Measurements from ENCODE around the gene LPO.

The LPO gene

DNA sequence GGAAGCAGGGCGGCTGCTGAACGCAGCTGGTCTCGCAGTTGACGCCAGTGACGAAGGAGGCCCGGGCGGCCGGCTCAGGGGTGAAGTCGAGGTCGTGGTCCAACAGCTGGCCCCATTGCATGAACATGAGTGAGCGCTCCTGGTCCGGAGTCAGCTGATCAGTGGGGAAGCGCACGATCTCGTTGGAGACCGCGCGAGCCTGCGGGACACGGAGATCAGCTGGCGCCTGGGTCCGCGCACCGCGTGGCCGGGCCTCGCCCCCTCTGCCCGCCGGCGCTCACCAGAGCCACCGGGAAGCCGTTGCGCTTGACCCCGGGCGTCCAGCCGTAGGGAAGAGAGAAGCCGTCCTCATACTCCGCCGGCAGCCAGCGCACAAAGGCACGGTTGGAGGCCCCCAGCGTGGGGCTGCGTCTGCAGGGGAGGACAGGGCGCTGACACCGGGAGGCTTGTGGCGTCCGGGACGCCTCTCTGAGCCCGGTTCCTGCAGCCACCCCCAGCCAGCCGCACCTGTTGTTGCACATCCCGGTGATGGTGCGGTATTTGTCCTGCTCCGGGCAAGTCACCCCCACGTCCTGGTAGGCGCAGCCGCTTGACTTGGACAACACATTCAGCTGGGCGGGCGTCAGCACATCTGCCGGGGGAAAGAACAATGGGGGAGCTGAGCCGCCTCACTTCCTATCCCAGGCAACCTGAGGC, 40.8 kb downstream of the LPO start:
- Histone ChIP-seq H3K4me1 (ENCODE audit: control insufficient read depth, insufficient read depth, low read length) (peaks cover 7% of the 10 kb centered on the region), H3K27me3 (ENCODE audit: control insufficient read depth in 1 of 2, insufficient read depth in 2 of 2, low read length in 2 of 2) (peaks cover 9 to 15% of the 10 kb centered on the region in 2 donors), H3K9me3 (ENCODE audit: control insufficient read depth in 2 of 2, low read length in 2 of 2) (no peaks in the 10 kb centered on the region), H3K4me3 (ENCODE audit: low read length in 2 of 2) (peak overlapping the region in 1 of 2 donors; percentile 52), H3K27ac (ENCODE audit: low read length) (no peak overlapping the region), H3K36me3 (ENCODE audit: control insufficient read depth in 2 of 2, insufficient read depth in 2 of 2, low read length in 2 of 2) (no peaks in the 10 kb centered on the region), H3K9ac (ENCODE audit: low read length in 2 of 2) (no peak overlapping the region)

DNA sequence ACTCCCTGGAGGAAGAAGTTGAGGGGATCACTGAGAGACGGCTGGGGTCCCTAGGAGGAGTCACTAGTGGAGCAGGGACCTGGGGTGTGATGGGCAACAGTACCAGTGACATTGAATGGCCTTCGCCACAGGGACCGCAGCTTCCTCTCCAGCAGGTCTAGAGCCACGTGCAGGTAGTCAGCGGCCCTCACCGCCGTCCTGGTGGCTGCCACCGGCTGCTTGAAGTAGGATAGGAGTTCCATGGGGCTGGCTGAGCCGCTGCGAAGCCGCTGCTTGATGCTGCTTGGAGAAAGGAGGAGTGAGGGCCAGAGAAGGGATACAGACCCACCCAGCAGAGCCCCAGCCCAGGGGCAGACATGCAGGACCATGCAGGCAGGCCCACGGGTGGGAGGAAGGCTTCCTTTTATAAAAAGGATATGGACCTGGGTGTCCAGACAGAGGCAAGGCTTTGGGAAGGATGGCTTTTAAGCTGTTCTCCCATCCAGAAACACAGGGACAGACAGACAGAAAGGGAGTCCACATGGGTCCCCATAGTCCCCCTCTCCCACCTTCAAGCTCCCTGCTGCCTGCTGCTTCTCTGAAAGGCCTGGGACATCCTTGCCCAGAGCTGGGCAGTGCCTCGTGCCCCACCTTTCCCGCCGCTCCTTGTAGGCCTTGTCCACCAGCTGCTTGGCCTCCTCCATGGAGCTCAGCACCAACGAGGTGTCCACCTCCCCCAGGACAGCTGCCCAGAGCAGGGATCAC, 41.5 kb downstream of the LPO start:
- Histone ChIP-seq H3K4me3 (ENCODE audit: low read length in 2 of 2) (peak overlapping the region in 1 of 2 donors; percentile 52), H3K9me3 (ENCODE audit: control insufficient read depth in 2 of 2, low read length in 2 of 2) (no peaks in the 10 kb centered on the region), H3K36me3 (ENCODE audit: control insufficient read depth in 2 of 2, insufficient read depth in 2 of 2, low read length in 2 of 2) (no peaks in the 10 kb centered on the region), H3K4me1 (ENCODE audit: control insufficient read depth, insufficient read depth, low read length) (peaks cover 7% of the 10 kb centered on the region), H3K27me3 (ENCODE audit: control insufficient read depth in 1 of 2, insufficient read depth in 2 of 2, low read length in 2 of 2) (peaks cover 11 to 19% of the 10 kb centered on the region in 2 donors), H3K9ac (ENCODE audit: low read length in 2 of 2) (no peak overlapping the region), H3K27ac (ENCODE audit: low read length) (no peak overlapping the region)

DNA sequence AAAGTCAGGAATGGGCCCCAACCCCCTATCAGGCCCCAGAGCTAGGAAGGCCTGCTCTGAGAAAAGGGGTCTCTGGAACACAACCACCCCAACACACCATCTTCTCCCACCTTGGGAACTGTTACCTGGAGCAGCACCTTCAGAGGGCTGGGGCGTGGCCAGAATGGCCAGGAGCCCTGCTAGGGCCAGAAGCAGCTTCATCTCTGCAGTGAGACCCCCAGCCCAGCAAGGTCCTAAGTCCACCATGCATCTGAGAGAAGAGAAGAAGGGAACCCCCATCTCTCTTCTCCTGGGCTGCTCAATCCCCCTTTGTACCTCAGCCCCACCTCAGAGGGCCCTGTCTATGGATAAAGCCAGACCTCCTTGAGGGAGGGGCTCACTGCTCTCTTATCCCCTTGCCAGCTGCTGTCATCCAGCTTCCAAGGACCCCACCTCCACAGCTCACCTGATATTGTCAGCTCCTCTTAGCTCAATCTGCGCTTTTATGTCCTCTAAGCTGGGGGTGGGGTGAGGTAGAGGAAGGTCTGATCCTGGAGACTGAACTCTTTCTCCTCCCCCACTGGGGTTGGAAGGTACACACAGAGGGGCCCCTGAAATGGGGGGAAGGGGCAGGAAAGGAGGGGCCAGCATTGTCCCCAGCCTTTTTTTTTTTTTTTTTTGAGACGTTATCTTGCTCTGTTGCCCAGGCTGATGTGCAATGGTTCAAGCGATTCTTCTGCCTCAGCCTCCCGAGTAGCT, 42.3 kb downstream of the LPO start, which contains the start of gene MPO:
MPO (minus strand) TSS at position 456 of the 738 bp plus-strand sequence; CDS start at position 279, 177 bp downstream.
- H3K4me3 ChIP-seq (ENCODE audit: low read length in 2 of 2), result no peak within 1 kb of the TSS
- no peaks in the 10 kb centered on the region for H3K36me3 ChIP-seq (ENCODE audit: control insufficient read depth in 2 of 2, insufficient read depth in 2 of 2, low read length in 2 of 2)
- no peaks in the 10 kb centered on the region for H3K9me3 ChIP-seq (ENCODE audit: control insufficient read depth in 2 of 2, low read length in 2 of 2)
- no peak within 1 kb of the TSS for H3K27ac ChIP-seq (ENCODE audit: low read length)
- no peak within 1 kb of the TSS for H3K9ac ChIP-seq (ENCODE audit: low read length in 2 of 2)
- peaks cover 8 to 19% of the 10 kb centered on the region in 2 donors for H3K27me3 ChIP-seq (ENCODE audit: control insufficient read depth in 1 of 2, insufficient read depth in 2 of 2, low read length in 2 of 2)
- peaks cover 7% of the 10 kb centered on the region for H3K4me1 ChIP-seq (ENCODE audit: control insufficient read depth, insufficient read depth, low read length)

DNA sequence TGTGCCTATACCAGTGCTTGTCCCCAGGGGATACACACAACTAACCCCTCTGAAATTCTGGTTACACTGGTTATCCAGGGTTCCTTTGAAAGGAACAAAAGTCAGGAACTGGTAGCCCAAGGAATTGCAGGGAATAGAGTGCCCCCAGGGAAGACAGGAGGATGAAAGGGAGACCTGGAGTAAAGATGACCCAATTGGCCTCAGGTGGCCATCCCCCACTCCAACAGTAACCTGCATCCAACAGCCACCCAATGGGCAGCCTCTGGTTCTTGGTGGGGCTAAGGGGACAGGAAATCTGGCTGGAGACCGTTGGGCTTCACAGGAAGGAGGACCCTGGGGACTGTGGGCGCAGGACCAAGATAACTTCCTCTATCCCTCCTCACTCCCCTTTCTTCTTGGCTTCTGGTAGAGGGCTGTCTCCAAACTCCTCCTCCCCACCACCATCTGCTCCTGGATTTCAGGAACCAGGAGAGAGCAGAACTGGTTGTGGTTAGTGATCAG, 43.2 kb downstream of the LPO start:
- Histone ChIP-seq H3K36me3 (ENCODE audit: control insufficient read depth in 2 of 2, insufficient read depth in 2 of 2, low read length in 2 of 2) (no peaks in the 10 kb centered on the region), H3K9me3 (ENCODE audit: control insufficient read depth in 2 of 2, low read length in 2 of 2) (no peaks in the 10 kb centered on the region), H3K9ac (ENCODE audit: low read length in 2 of 2) (no peak overlapping the region), H3K27me3 (ENCODE audit: control insufficient read depth in 1 of 2, insufficient read depth in 2 of 2, low read length in 2 of 2) (peaks cover 8 to 19% of the 10 kb centered on the region in 2 donors), H3K4me1 (ENCODE audit: control insufficient read depth, insufficient read depth, low read length) (peaks cover 7% of the 10 kb centered on the region), H3K27ac (ENCODE audit: low read length) (no peak overlapping the region), H3K4me3 (ENCODE audit: low read length in 2 of 2) (no peak overlapping the region)

DNA sequence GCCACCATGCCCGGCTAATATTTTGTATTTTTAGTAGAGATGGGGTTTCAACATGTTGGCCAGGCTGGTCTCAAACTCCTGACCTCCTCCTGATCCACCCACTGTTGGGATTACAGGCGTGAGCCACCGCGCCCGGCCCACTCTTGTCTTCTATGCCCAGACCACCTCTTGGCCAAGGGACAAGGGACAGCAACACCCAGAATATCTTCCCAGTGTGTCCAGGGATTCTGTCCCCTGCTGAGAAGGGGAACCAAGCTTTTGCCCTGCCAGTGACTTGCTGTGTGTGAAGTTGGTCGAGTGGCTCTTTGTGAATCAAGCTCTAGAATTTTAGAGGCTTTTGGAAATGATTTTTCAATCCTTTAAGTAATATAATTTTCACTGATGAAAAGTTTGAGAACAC, 44.1 kb downstream of the LPO start:
- peaks cover 7% of the 10 kb centered on the region for H3K4me1 ChIP-seq (ENCODE audit: control insufficient read depth, insufficient read depth, low read length)
- H3K9ac ChIP-seq (ENCODE audit: low read length in 2 of 2), result no peak overlapping the region
- peaks cover 8 to 19% of the 10 kb centered on the region in 2 donors for H3K27me3 ChIP-seq (ENCODE audit: control insufficient read depth in 1 of 2, insufficient read depth in 2 of 2, low read length in 2 of 2)
- H3K27ac ChIP-seq (ENCODE audit: low read length), result no peak overlapping the region
- H3K36me3 ChIP-seq (ENCODE audit: control insufficient read depth in 2 of 2, insufficient read depth in 2 of 2, low read length in 2 of 2), result no peaks in the 10 kb centered on the region
- no peaks in the 10 kb centered on the region for H3K9me3 ChIP-seq (ENCODE audit: control insufficient read depth in 2 of 2, low read length in 2 of 2)
- no peak overlapping the region for H3K4me3 ChIP-seq (ENCODE audit: low read length in 2 of 2)

DNA sequence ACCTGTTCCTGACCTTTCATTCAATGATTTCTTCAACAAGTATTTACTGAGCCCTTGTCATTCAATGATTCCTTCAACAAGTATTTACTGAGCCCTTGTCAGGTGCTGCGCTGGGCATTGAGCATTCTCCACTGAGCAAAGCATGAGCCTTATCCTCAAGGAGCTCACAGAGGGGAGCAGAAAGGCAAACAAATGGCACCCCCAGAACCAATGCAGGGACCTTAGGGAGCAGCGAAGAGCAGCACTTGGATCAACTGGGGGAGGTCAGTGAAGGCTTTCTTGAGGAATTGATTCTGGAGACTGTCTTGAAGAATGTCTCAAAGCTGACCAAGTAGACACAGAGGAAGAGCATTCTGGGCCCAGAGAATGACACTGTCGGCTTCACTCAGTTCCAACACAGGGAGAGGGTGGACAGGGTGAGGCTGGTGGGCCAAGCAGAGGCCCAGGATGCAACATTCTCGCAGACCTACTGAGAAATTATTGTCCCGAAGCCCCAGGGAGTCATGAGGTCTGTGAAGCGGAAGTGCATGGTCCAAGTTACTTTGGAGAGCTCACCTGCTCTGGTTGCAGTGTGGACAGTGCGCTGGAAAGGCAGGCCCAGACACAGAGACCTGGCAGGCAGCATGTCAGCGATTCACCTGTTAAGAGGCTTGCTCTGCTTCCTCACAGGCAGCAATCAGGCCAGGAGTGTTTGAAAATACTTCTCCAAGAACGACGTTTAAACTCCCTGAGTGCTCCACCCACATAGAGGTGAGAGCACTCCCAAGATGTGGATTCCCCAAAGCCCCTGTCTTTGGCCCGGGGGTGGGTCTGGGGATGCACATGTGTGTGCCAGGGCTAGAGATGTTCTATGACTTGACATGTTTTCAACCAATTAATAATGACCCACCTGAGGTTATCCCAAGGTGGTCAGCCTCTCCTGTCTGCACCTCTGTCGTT, 45.6 kb downstream of the LPO start:
- peaks cover 8 to 16% of the 10 kb centered on the region in 2 donors for H3K27me3 ChIP-seq (ENCODE audit: control insufficient read depth in 1 of 2, insufficient read depth in 2 of 2, low read length in 2 of 2)
- no peak overlapping the region for H3K27ac ChIP-seq (ENCODE audit: low read length)
- no peak overlapping the region for H3K9ac ChIP-seq (ENCODE audit: low read length in 2 of 2)
- H3K4me3 ChIP-seq (ENCODE audit: low read length in 2 of 2), result no peak overlapping the region
- no peaks in the 10 kb centered on the region for H3K36me3 ChIP-seq (ENCODE audit: control insufficient read depth in 2 of 2, insufficient read depth in 2 of 2, low read length in 2 of 2)
- peaks cover 3% of the 10 kb centered on the region for H3K4me1 ChIP-seq (ENCODE audit: control insufficient read depth, insufficient read depth, low read length)
- no peaks in the 10 kb centered on the region for H3K9me3 ChIP-seq (ENCODE audit: control insufficient read depth in 2 of 2, low read length in 2 of 2)

DNA sequence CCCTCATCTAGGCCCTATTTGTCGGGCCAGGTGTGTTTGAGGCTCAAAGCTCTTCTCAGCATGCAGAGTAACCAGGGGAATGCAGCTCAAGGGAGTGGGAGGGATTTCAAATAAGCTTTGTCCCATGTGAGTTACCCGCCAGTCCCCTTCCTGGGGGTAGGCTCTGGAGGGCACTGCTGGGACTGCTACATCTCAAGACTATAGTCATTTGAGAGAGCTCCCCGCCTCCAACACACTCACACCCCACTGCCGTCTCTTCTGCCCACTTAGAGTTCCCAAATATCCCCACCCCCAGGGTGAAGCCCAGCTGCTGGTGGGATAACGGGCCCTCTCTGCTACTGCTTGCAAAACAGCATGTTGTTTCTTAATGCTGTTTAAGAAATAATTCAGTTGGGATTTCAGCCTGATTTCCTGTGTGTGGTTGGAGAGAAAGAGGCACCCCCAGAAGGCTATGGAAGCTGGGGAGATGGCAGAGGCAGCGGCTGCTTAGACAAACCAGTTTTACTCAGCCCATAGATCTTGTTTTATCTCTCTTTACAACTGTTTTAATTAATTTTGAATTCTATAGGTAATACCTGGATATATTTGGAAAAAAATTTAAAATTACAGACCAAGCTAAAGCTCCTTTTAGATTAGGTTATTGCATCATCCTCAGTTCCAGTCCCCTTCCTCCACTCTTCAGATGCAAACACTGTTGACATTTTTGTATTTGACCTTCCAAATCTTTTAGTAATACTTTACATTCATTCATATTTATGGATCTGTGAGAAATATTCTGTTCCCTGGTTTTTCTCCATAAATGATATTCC, 46.4 kb downstream of the LPO start:
- Histone ChIP-seq H3K27me3 (ENCODE audit: control insufficient read depth in 1 of 2, insufficient read depth in 2 of 2, low read length in 2 of 2) (peaks cover 8 to 13% of the 10 kb centered on the region in 2 donors), H3K36me3 (ENCODE audit: control insufficient read depth in 2 of 2, insufficient read depth in 2 of 2, low read length in 2 of 2) (no peaks in the 10 kb centered on the region), H3K4me3 (ENCODE audit: low read length in 2 of 2) (no peak overlapping the region), H3K27ac (ENCODE audit: low read length) (no peak overlapping the region), H3K9me3 (ENCODE audit: control insufficient read depth in 2 of 2, low read length in 2 of 2) (no peaks in the 10 kb centered on the region), H3K9ac (ENCODE audit: low read length in 2 of 2) (no peak overlapping the region), H3K4me1 (ENCODE audit: control insufficient read depth, insufficient read depth, low read length) (no peaks in the 10 kb centered on the region)

DNA sequence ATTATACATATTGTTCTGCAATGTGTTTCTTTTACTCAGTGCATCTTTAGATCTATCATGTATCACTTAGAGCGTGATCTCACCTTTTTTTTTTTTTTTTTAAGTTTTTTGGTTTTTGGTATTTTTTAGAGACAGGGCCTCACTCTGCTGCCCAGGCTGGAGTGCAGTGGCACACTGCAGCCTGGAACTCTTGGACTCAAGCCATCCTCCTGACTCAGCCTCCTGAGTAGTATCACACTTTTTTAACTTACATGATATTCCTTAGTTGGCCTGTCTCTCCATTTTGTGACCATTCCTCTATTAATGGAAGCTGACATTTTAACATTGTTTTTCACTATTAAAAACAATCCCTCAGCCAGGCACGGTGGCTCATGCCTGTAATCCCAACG, 47.0 kb downstream of the LPO start:
- Histone ChIP-seq H3K9me3 (ENCODE audit: control insufficient read depth in 2 of 2, low read length in 2 of 2) (no peaks in the 10 kb centered on the region), H3K4me1 (ENCODE audit: control insufficient read depth, insufficient read depth, low read length) (no peaks in the 10 kb centered on the region), H3K4me3 (ENCODE audit: low read length in 2 of 2) (no peak overlapping the region), H3K36me3 (ENCODE audit: control insufficient read depth in 2 of 2, insufficient read depth in 2 of 2, low read length in 2 of 2) (no peaks in the 10 kb centered on the region), H3K27me3 (ENCODE audit: control insufficient read depth in 1 of 2, insufficient read depth in 2 of 2, low read length in 2 of 2) (peaks cover 6 to 11% of the 10 kb centered on the region in 2 donors), H3K9ac (ENCODE audit: low read length in 2 of 2) (no peak overlapping the region), H3K27ac (ENCODE audit: low read length) (no peak overlapping the region)

DNA sequence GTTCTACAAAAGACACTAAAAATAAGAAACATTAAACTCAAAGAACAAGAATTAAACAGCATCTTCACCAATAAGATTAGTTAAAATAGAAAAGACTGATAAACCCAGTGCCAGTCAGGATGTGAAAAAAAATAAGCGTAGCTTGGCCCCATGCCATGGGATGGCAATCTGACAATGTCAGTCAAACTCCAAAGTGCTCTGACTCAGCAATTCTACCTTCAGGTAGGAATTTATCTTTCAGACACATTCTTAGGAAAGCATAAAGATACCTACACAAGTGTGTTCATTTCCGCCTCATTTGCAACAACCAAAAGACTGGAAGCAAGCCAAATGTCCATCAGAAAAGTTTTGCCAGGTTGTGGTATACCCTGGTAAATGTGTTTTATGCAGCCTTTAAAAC, 51.5 kb downstream of the LPO start:
- H3K9ac ChIP-seq (ENCODE audit: low read length in 2 of 2), result no peak overlapping the region
- H3K4me3 ChIP-seq (ENCODE audit: low read length in 2 of 2), result no peak overlapping the region
- H3K27me3 ChIP-seq (ENCODE audit: control insufficient read depth in 1 of 2, insufficient read depth in 2 of 2, low read length in 2 of 2), result peaks cover 0 to 2% of the 10 kb centered on the region in 2 donors
- no peaks in the 10 kb centered on the region for H3K36me3 ChIP-seq (ENCODE audit: control insufficient read depth in 2 of 2, insufficient read depth in 2 of 2, low read length in 2 of 2)
- no peaks in the 10 kb centered on the region for H3K4me1 ChIP-seq (ENCODE audit: control insufficient read depth, insufficient read depth, low read length)
- peaks cover 0 to 3% of the 10 kb centered on the region in 2 donors for H3K9me3 ChIP-seq (ENCODE audit: control insufficient read depth in 2 of 2, low read length in 2 of 2)
- no peak overlapping the region for H3K27ac ChIP-seq (ENCODE audit: low read length)

All from stomach smooth muscle (tissue), 2 donors.